ENCODE measurements around the gene CCR5AS.
"Not testable (repeated sequence)": the region's sequence is repeated elsewhere in the genome, so short reads cannot be mapped to it uniquely, and the experiment has no call there.

The CCR5AS gene

GRCh38 chr3:46406788-46407611 is at the start of gene CCR5AS, which contains the start of gene CCRL2:
Gene CCR5AS (minus strand): TSS chr3:46407066.
Gene CCRL2 (plus strand): TSS chr3:46407259. CDS start chr3:46408080, 821 bp downstream.
- DNase-seq, result peak in 1 of 4 experiments; percentile 19

DNA sequence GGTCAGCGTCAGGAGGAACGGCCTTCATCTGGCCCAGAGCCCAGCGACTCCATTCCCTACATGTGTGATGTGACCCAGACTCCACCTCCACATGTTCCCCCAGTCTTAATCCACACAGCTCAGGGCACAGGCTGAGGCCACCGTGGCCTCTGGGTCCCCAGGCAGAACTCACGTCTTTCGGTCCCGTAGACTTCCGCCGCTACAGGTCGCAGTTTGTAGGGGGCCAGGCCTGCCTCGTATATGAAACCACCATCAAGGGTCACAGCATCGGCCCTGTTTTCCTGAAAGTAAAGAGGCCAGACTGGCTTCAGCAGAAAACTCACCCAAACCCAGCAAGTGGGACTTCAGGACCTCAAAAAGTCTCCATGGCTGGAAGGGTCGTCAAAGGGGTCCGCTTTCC is 49.3 kb upstream of the CCR5AS start:
- no peak for DNase-seq

GRCh38 chr3:46455231-46456115 is 48.6 kb upstream of the CCR5AS start:
- no peak for DNase-seq

GRCh38 chr3:46454606-46455005 is 47.7 kb upstream of the CCR5AS start:
- no peak for DNase-seq

DNA sequence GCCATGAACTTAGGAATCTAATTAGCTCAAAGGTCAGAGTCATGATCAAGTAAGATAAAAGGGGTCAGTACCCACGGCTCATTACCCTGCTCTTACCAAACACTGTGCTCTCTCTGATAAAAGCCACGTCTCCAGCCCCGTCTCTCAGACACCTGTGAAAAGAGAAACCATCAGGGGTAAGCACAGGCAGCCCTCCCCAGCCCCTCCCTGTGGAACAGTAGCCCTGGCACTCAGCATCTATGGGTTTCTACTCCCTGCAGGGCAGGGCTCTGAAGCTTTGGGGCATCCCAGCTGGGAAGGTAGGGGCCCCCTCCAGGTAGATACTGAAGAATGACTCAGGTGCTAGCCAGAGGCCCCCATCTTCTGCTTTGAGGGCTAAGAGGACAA is 47.3 kb upstream of the CCR5AS start:
- DNase-seq, result no peak

- DNase-seq, result no peak
Observed at GRCh38 chr3:46453526-46454208, 46.8 kb upstream of the CCR5AS start.

DNA sequence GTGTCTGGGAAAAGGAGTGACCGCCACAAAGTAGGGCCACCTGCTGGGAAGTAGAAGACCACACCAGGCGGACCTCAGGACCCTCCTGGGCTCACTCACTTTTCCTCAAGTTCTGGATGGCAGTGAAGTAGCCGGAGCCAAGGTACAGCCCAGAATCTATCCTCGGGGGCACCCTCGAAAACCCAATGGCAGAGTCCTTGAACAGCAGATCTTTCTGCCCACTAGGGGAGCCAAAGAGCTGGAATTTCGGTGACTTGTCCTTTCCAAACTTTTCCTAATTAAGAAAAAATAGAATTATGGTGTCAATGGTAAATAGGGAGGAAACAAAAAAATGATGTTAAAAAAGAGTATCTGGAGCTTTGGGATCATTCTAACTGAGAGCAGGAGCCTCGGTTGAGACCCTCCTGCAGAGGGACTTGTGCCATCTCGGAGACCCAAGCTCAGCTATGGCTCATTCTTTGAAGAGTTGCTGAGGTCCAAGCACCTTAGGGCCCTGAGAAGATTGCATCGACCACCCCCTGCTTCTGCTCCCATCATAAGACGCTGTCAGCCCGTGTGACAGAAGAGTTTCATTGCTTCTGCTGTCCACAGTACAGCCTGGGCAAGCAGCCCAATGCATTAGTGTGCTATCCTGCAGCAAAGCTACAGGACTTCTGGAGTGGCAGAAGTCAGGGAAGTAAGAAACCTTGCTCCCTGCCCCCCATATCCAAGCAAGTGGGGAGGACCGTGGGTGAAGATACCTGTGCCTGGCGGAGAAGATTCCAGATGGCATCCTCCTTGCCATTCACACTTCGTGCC is 43.1 kb upstream of the CCR5AS start:
- DNase-seq, result no peak

DNA sequence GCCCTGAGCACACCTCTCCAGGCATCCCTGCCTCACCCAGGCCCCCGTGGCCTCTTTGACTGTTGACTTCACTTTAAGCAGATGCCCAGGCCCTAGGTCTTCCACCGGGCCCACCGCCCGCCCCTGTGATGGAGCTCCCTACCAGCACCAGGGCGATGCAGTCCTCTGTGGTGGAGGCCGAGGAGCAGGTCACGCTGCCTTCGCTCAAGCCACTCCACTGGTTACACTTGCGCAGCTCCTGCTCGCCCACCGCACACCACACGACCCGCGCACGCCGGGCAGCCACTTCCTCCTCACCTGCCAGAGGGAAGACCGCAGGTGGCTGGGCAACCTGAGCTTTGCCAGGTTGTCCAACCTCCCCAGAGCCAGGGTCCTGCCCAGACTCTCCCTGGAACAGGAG is 41.9 kb upstream of the CCR5AS start:
- DNase-seq, result no peak

- no peak for DNase-seq
Observed at GRCh38 chr3:46447228-46447985, 40.5 kb upstream of the CCR5AS start.

DNA sequence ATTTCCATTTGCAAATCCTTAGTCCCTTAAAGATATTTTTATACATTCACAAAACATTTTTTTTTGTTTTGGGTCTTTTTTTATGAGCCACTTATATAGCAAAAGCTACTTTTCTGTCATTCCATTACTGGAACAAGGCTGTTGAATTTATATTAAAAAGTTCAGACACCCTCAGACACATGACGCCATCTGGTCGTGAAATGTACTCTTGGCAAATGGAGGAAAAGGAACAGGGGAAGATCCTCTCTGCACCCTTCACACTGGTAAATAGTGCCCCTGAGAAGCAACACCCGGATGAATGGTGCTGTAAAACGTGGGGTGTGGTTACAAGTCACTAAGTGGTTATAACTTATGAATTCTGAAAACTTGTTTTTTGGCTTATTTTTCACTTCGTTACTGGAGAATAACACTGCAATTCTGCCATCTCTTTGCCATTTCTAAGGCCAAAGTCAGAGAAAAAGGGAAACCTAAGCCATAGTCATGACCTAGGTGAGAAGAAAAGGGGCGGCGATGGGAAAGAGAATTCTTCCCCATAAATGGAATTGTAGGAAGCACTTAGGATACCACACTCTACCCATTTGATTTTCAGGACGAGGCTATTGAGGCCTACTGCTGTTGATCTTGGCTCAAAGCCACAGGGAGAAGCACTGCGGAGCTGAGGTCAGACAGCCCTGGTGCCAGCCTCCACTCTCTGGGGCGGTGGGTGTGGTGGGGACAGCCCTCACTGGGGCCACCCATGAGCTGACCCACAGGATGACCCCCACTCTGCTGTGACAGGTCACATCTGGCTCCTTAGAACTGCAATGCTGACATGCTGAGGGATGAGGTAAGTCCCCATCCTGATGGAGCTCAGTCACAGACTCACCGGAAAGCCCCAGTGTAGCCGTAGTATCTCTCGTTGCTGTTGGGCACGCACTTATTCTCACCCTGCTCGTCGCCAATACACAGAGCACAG is 36.0 kb upstream of the CCR5AS start:
- DNase-seq, result peak in 1 of 4 experiments; percentile 21

GRCh38 chr3:46440531-46441294 is 33.8 kb upstream of the CCR5AS start:
- no peak for DNase-seq

DNA sequence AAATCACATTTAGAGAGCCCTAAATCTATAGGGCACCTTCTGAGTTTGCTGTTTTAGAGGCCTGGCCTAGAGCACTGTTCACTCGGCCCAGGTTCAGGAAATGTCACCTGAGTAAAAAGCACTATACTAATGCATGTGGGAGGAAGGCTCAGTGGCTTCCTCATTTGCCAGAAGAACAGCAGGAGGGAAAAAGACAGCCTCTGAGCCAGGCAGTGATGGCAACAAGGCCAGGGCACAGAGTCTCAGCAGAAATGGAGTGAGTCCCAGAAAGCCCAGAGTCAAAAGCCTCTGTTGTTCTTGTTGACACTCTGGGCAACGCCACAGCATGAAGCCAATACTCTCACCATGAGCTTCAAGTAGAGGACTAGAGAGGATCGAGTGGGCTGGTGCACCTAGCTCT is 32.0 kb upstream of the CCR5AS start:
- DNase-seq, result no peak

DNA sequence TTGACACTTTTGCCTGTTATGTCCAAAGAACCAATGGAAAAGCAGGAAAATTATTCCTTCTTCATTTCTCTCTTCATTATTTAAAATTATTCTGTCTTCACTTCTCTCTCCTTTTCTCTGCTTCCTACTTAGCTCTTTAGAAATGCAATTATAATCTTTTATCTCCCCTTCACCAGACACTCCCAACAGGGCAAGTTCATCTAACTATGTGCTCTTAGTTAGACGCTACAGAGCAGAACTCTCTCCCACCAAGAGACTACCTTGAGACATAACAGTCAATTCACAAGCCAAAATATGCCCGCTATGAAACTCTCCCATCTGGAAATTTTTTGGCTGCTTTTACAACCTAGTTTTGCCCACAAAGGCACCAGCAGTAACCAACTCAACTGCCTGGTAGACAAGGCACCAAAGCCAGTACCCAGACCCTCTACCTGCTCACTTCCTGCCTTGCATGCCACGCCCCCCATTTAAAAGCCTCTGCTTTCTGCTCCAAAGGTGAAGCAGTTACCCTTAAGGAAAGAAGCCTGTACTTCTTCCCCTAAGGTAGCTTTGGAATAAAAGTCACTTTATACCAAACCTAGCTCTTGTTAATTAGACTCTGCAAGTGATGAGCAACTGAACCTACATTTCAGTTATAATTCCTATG is 28.3 kb upstream of the CCR5AS start:
- no peak for DNase-seq

DNA sequence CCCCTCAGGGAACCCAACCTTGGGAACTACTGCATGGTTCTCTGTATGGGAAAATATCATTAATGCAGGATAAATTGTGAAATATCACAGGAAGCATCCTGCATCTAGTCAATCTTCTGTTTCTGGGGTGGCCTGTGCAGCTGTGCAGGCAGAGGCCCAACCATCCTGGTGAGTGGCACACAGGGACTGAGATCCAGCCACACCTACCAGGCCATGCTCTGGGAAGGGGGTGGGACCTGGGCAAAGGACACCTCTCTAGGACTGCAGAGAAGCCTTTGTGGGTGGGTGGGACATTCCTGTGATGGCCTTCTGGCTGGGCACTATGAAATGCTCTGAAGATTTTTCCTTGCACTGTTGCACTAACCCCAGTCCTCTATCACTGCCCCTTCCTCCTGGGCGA is 27.0 kb upstream of the CCR5AS start:
- DNase-seq, result no peak

DNA sequence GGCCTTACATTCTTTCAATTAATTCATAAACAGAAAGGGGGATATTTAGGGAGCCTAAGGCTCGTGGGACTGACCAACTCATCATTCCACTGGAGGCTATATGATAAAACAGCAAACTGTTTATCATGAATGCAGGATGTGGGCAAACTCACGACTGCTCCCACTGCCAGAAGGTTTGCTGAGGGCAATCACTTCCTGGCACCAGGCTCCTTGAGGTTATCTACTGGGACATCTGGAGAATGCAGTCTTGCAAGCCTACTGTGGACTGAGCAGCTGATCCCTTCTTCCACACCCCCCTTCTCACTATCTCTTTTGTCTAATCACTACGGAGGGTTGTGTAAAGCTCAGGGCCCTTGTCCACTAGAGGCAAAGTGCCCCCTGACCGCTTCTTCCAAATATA is 26.3 kb upstream of the CCR5AS start:
- DNase-seq, result not testable (repeated sequence)

DNA sequence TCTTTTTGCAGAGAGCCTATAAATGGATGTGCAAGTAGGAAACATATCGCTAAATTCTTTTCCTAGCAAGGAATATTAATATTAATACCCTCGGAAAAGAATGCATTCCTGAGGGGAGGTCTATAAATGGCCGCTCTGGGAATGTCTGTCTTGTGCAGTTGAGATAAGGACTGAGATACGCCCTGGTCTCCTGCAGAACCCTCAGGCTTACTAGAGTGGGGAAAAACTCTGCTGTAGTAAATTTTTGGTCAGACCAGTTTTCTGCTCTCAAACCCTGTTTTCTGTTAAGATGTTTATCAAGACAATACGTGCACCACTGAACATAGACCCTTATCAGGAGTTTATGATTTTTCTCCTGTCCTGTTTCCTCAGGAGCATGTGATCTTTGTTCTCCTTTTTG is 25.0 kb upstream of the CCR5AS start:
- not testable (repeated sequence) for DNase-seq

DNA sequence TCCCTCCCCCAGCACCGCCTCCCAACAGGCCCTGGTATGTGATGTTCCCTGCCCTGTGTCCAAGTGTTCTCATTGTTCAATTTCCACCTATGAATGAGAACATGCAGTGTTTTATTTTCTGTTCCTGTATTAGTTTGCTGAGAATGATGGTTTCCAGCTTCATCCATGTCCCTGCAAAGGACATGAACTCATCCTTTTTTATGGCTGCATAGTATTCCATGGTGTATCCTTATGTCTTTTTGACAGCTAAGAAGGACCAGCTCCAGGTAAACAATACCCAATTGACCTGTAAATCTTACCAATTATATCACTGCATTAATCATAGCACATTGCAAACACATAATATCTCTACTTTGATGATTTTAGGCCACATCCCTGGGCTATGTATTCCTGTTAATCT is 24.0 kb upstream of the CCR5AS start:
- not testable (repeated sequence) for DNase-seq

DNA sequence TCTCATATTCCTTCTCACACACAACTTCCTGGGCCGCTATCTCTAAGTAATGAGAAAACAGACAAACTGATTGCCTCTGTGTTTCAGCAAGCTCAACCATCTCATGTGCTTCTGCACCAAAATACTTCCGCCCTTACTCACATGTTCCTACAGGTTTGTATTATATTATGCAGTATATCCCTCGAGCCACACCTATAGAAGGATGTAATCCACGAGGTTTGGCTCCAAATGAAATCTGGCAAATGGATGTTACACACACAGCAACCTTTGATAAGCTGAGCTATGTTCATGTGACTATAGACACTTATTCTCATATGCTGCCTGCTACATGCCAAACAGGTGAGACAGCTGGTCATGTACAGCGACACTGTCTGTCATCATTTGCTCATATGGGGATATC is 22.8 kb upstream of the CCR5AS start:
- DNase-seq, result no peak

- DNase-seq, result no peak
Observed at GRCh38 chr3:46429250-46429649, 22.4 kb upstream of the CCR5AS start.

All from activated naive CD4-positive, alpha-beta T cell (primary cell).